ENCODE data around the gene SCAMP4. TPM values are rescaled to one million over a fixed set of nuclear protein-coding genes. Genes with fewer than 3 reads are reported as not detected.

Gene SCAMP4
- total RNA-seq, 1 experiment from 2014 or later = 81.3 TPM

- no peak for TF ChIP-seq CTCF (IDR thresholded peaks at IDR 0.05)
- peak; percentile 84 for TF ChIP-seq E2F5 (CRISPR knock-in tag; IDR thresholded peaks at IDR 0.05)
- TF ChIP-seq ATF1 (CRISPR knock-in tag; IDR thresholded peaks at IDR 0.05) = no peak
- no peak for TF ChIP-seq HMGXB4 (CRISPR knock-in tag; IDR thresholded peaks at IDR 0.05)
- TF ChIP-seq ZNF532 (CRISPR knock-in tag; IDR thresholded peaks at IDR 0.05; ENCODE audit: borderline replicate concordance) = no peak
- no peak for TF ChIP-seq IRF1 (CRISPR knock-in tag; IDR thresholded peaks at IDR 0.05)
- no peak for TF ChIP-seq PREB (CRISPR knock-in tag; IDR thresholded peaks at IDR 0.05; ENCODE audit: borderline replicate concordance)
- TF ChIP-seq ZBTB43 (CRISPR knock-in tag; IDR thresholded peaks at IDR 0.05) = no peak
- TF ChIP-seq ZNF423 (CRISPR knock-in tag; IDR thresholded peaks at IDR 0.05) = peak; percentile 43; the same call in 1 of the 2 replicates
- peak; percentile 93 for TF ChIP-seq USF1 (CRISPR knock-in tag; IDR thresholded peaks at IDR 0.05)
- TF ChIP-seq ZNF281 (CRISPR knock-in tag; IDR thresholded peaks at IDR 0.05) = peak; percentile 71; the same call in 1 of the 2 replicates
- TF ChIP-seq ATF3 (CRISPR knock-in tag; conservative IDR thresholded peaks at IDR 0.05) = no peak
- TF ChIP-seq ZBTB21 (CRISPR knock-in tag; IDR thresholded peaks at IDR 0.05; ENCODE audit: borderline replicate concordance) = 0 out of 2 replicates have a peak, but pooled peaks have one; percentile 41
- TF ChIP-seq TP53 (CRISPR knock-in tag; IDR thresholded peaks at IDR 0.05) = peak; percentile 64
- TF ChIP-seq SP1 (CRISPR knock-in tag; conservative IDR thresholded peaks at IDR 0.05) = peak; percentile 92
- 0 out of 2 replicates have a peak, but pooled peaks have one; percentile 54 for TF ChIP-seq JUN (CRISPR knock-in tag; IDR thresholded peaks at IDR 0.05)
- no peak for TF ChIP-seq NR1H2 (CRISPR knock-in tag; IDR thresholded peaks at IDR 0.05)
- no peak for TF ChIP-seq MLX (CRISPR knock-in tag; IDR thresholded peaks at IDR 0.05)
- no peak for TF ChIP-seq SOX15 (CRISPR knock-in tag; IDR thresholded peaks at IDR 0.05)
These were observed 41.3 kb upstream of the SCAMP4 start (continued) for GRCh38 chr19:1863638-1864479.
